Measurements from ENCODE around the gene CLCF1.
"Not testable (repeated sequence)": the region's sequence is repeated elsewhere in the genome, so short reads cannot be mapped to it uniquely, and the experiment has no call there.

The CLCF1 gene

GRCh38 chr11:67322049-67322448 is 51.3 kb downstream of the CLCF1 start:
- ATAC-seq, result no peak
- no peak for DNase-seq

GRCh38 chr11:67321313-67321871 is 52.0 kb downstream of the CLCF1 start:
- ATAC-seq (no peak), DNase-seq (no peak)

GRCh38 chr11:67320691-67321090 is 52.7 kb downstream of the CLCF1 start:
- no peak for DNase-seq
- ATAC-seq, result no peak

- DNase-seq, result no peak
- no peak for ATAC-seq
These were observed 53.4 kb downstream of the CLCF1 start for GRCh38 chr11:67320011-67320410.

- not testable (repeated sequence) for DNase-seq, ATAC-seq
These were observed 54.5 kb downstream of the CLCF1 start for GRCh38 chr11:67318876-67319275.

- ATAC-seq (peak; percentile 0), DNase-seq (no peak)
These were observed 55.4 kb downstream of the CLCF1 start for GRCh38 chr11:67317888-67318555.

- ATAC-seq (peak; percentile 88), DNase-seq (peak; percentile 99)
These were observed 56.1 kb downstream of the CLCF1 start for GRCh38 chr11:67317205-67317887.

- no peak for DNase-seq
- ATAC-seq, result no peak
These were observed 56.6 kb downstream of the CLCF1 start for GRCh38 chr11:67316882-67317204.

- DNase-seq, result no peak
These were observed 58.0 kb downstream of the CLCF1 start for GRCh38 chr11:67315325-67315909.

GRCh38 chr11:67314218-67314617 is 59.2 kb downstream of the CLCF1 start:
- ATAC-seq, result no peak
- no peak for DNase-seq

More at GRCh38 chr11:67315325-67315909, 58.0 kb downstream of the CLCF1 start:
- no peak for ATAC-seq

Measured in stimulated activated naive CD8-positive, alpha-beta T cell treated with anti-CD3 and anti-CD28 coated beads, Interleukin-15, Interleukin-2, amounts not matched to agents 100 U/mL and 50 U/mL, for 24 hours (primary cell).